ENCODE measurements around the gene TAF7.
"Not testable (repeated sequence)": the region's sequence is repeated elsewhere in the genome, so short reads cannot be mapped to it uniquely, and the experiment has no call there.

TAF7 gene

GRCh38 chr5:141338538-141339306 lies 18.1 kb upstream of the TAF7 start, which contains the start of gene PCDHGA2:
TSS of gene PCDHGA2 (plus strand) at chr5:141338760.
- no peak for DNase-seq (ENCODE audit: low read depth, low spot score)

DNA sequence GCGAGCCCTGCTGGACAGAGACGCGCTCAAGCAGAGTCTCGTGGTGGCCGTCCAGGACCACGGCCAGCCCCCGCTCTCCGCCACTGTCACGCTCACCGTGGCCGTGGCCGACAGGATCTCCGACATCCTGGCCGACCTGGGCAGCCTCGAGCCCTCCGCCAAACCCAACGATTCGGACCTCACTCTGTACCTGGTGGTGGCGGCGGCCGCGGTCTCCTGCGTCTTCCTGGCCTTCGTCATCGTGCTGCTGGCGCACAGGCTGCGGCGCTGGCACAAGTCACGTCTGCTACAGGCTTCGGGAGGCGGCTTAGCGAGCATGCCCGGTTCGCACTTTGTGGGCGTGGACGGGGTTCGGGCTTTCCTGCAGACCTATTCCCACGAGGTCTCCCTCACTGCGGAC lies 12.0 kb upstream of the TAF7 start:
- DNase-seq (ENCODE audit: low read depth, low spot score), result not testable (repeated sequence)

DNA sequence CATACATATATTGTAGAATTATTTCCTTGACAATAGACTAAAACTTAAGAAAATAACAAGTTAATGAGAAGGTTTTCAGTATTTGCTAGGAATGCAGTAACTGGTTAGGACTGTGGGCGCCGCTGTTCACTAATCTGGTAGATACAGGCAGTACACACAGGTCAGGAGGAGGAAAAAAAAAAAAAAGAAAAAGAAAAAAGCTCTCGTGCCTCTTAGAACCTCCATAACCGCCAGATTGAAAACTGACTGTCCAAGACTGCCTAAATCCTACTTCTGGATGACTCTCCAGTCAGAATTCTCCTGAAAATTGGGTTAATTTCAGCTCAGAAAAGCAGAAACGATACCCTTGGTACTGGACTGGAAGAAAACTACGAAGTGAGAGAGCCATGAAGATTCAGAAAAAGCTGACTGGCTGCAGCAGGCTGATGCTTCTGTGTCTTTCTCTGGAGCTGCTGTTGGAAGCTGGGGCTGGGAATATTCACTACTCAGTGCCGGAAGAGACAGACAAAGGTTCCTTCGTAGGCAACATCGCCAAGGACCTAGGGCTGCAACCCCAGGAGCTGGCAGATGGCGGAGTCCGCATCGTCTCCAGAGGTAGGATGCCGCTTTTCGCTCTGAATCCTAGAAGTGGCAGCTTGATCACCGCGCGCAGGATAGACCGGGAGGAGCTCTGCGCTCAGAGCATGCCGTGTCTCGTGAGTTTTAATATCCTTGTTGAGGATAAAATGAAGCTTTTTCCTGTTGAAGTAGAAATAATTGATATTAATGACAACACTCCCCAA lies 9.9 kb upstream of the TAF7 start, which contains the start of gene PCDHGA1:
TSS of gene PCDHGA1 (plus strand) at position 216 of the 782 bp plus-strand sequence.
- no peak for DNase-seq (ENCODE audit: low read depth, low spot score)

DNA sequence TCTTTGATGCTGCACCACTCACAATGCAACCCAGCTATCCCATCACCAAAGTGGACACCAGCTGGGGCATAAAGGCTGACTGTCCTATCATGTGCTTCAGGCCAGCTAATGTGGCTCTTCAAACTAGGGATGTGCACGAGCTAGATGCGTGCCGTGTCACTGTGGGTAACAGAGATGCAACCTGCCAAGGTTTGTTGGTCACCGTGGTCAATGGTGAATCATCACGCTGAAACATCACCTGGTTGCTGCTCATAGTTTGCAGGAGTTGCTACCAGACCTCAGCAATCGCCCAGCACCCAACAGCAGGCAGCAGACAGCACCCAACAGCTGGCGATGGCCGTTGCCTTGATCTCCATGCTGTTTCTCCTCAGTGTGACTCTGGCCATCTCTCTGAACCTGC lies 7.6 kb upstream of the TAF7 start:
- DNase-seq (ENCODE audit: low read depth, low spot score), result no peak

GRCh38 chr5:141326088-141326854 lies 5.7 kb upstream of the TAF7 start:
- DNase-seq (ENCODE audit: low read depth, low spot score), result peak; percentile 23

- no peak for DNase-seq (ENCODE audit: low read depth, low spot score)
These were observed 1.7 kb upstream of the TAF7 start for GRCh38 chr5:141322261-141322660.

DNA sequence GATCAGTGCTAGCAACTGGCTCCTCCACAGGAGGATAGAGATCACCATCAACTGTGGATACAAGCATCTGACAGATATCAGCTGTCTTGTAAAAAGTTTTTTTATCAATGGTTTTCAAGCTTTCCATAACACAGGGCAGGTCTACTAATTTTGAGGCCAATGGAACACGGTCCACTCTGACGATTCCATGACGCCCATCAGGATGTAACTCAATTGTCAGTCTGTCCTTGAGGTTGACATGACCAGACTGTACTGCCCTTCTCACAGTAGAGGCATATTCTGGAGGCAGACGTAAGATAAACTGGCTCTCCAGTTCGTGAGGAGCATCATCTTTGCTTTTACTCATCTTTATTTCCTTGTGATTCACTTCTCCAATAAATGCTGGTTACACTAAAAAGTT lies 885 bp downstream of the TAF7 start:
- no peak for DNase-seq (ENCODE audit: low read depth, low spot score)

GRCh38 chr5:141319202-141319601 lies 1.4 kb downstream of the TAF7 start:
- no peak for DNase-seq (ENCODE audit: low read depth, low spot score)

DNA sequence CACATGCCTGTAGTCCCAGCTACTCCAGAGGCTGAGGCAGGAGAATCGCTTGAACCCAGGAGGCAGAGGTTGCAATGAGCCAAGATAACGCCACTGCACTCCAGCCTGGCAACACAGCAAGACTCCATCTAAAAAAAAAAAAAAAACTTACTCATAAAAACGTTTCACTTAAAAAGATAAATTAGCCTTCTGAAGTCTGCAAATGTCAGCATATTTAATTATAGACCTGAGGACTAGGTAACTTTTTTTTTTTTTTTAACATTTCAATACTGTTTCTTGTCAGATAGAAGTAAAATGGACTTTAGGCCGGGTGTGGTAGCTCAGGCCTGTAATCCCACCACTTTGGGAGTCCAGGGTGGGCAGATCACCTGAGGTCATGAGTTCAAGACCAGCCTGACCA lies 3.6 kb downstream of the TAF7 start:
- not testable (repeated sequence) for DNase-seq (ENCODE audit: low read depth, low spot score)

GRCh38 chr5:141313711-141314110 lies 6.9 kb downstream of the TAF7 start:
- DNase-seq (ENCODE audit: low read depth, low spot score), result no peak

GRCh38 chr5:141306630-141307029 lies 14.0 kb downstream of the TAF7 start:
- no peak for DNase-seq (ENCODE audit: low read depth, low spot score)

DNA sequence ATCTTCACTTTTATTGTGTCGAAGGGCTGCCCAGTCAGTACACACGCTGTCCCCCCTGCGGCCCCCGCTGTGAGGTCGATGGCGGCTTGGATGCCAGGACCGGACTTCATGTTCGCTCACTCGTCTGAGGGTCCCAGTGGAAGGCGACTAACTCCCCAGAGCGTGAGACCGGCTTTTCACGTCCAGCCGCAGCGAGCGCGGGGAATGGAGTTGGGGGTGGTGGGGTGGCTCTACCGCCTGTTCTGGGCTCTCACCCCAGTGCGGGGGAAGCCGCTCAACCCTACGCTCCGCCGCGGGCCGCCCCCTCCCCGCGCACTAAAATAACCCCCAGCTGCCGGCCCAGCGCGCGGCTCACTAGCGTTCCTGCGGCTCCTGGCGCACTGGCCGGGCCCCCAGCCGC lies 16.8 kb downstream of the TAF7 start, which contains the start of gene SLC25A2:
TSS of gene SLC25A2 (minus strand) at position 294 of the 400 bp plus-strand sequence. CDS start at position 110, 184 bp downstream.
- DNase-seq (ENCODE audit: low read depth, low spot score), result no peak

DNA sequence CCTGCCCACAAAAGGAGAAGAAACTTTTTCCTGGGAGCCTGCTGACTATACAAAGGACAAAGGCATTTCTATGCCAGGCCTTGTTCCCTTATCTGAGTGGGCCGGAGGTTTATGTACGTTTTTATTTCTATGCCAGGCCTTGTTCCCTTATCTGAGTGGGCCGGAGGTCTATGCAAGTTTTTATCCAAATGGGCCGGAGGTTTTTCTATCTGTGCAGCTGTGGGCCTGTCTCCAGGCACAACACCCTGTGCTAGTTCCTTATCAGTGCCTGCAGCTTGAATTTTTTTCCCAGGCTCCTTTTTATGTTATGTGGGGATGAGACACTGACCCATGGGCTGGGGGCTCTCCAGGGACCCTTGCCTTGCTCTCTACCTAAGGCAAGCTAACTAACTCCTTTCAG lies 22.2 kb downstream of the TAF7 start:
- no peak for DNase-seq (ENCODE audit: low read depth, low spot score)

- no peak for DNase-seq (ENCODE audit: low read depth, low spot score)
These were observed 47.7 kb downstream of the TAF7 start for GRCh38 chr5:141272906-141273305.

- no peak for DNase-seq (ENCODE audit: low read depth, low spot score)
These were observed 51.4 kb downstream of the TAF7 start for GRCh38 chr5:141269195-141269594.

Measured in activated naive CD8-positive, alpha-beta T cell treated with anti-CD3 and anti-CD28 coated beads, Interleukin-2, amount 50 U/mL, for 16 hours (primary cell).